Testis (tissue), 2 donors: ENCODE measurements around the gene ZNF48.

Experiments
- POLR2A ChIP-seq: fragments of 450-650 bp; IDR thresholded peaks from one replicate; pipeline ENCODE4 v1.6.1; 2017; ENCODE audit warnings: antibody characterized with exemption, mild to moderate bottlenecking, moderate library complexity
- TF ChIP-seq, protein P1 (sequence below), 3 experiments: fragments of 450-650 bp in 2 of 3; fragments of 200-600 bp in 1 of 3; sonication (generic) in 1 of 3; IDR thresholded peaks; one replicate each; pipeline ENCODE4 v1.5.1; 2016 to 2019; ENCODE audit warnings: antibody characterized with exemption in 3 of 3, mild to moderate bottlenecking in 2 of 3, moderate library complexity in 1 of 3

GRCh38 chr16:30398661-30399434 is 3.6 kb downstream of the ZNF48 start:
- TF ChIP-seq, protein P1, sequence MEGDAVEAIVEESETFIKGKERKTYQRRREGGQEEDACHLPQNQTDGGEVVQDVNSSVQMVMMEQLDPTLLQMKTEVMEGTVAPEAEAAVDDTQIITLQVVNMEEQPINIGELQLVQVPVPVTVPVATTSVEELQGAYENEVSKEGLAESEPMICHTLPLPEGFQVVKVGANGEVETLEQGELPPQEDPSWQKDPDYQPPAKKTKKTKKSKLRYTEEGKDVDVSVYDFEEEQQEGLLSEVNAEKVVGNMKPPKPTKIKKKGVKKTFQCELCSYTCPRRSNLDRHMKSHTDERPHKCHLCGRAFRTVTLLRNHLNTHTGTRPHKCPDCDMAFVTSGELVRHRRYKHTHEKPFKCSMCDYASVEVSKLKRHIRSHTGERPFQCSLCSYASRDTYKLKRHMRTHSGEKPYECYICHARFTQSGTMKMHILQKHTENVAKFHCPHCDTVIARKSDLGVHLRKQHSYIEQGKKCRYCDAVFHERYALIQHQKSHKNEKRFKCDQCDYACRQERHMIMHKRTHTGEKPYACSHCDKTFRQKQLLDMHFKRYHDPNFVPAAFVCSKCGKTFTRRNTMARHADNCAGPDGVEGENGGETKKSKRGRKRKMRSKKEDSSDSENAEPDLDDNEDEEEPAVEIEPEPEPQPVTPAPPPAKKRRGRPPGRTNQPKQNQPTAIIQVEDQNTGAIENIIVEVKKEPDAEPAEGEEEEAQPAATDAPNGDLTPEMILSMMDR (IDR thresholded peaks at IDR 0.05), result no peak
- no peak for TF ChIP-seq POLR2A
